GM12878 (cell line): Measurements from ENCODE around the gene FRAS1. TPM values are rescaled to one million over a fixed set of nuclear protein-coding genes. Genes with fewer than 3 reads are reported as not detected.

ENCODE experiments used
- ATAC-seq: fragments of 200-7000 bp; cut with Tn5 transposase; 3 replicates; pipeline ENCODE4 v1.9.1; 2020; ENCODE audit warnings: mild to moderate bottlenecking, moderate library complexity
- BruUV-seq: library from RNA; stranded (reverse); fragments of 400-500 nt; replicated peaks from 2 replicates; lab custom pipeline; 2021; lab: Mats Ljungman, UMichigan
- CTCF ChIA-PET: fragments of 300-600 bp; sonication (Branson Sonifier 250); formaldehyde crosslinking; extraction: SDS; loops from one replicate; lab custom pipeline; 2021; ENCODE audit warnings: inconsistent platforms; lab: Yijun Ruan, JAX
- POLR2A ChIA-PET: fragments of 350-600 bp; formaldehyde crosslinking; extraction: SDS; loops from one replicate; lab custom pipeline; 2021; ENCODE audit warnings: inconsistent platforms; lab: Charles Lee
- RAD21 ChIA-PET: fragments of 300-600 bp; sonication (Branson Sonifier 250); formaldehyde crosslinking; loops from one replicate; lab custom pipeline; 2023; ENCODE audit warnings: antibody characterized with exemption; ENCODE audit not compliant: unreplicated experiment; lab: Charles Lee
- SMC1A ChIA-PET: fragments of 300-600 bp; sonication (Branson Sonifier 250); formaldehyde crosslinking; loops from one replicate; lab custom pipeline; 2023; ENCODE audit not compliant: unreplicated experiment, uncharacterized antibody; lab: Charles Lee
- DNase-seq: peaks from one replicate; pipeline ENCODE4 v3.0.0-alpha.2; 2011; ENCODE audit warnings: low read depth, low spot score
- FAIRE-seq: peaks from 3 replicates; lab custom pipeline; 2011; peaks lifted over from hg19 to GRCh38; lab: Jason Lieb, UNC
- H2AFZ ChIP-seq: 2 replicates; pipeline ENCODE4 v1.6.0; 2011; ENCODE audit warnings: low read depth, low read length, control low read depth; ENCODE audit not compliant: control insufficient read depth
- H3K27ac ChIP-seq: 2 replicates; pipeline ENCODE4 v1.5.1; 2011; ENCODE audit warnings: control low read depth; ENCODE audit not compliant: control insufficient read depth, insufficient read depth
- H3K27me3 ChIP-seq, 2 experiments: replicated peaks in 1 of 2; 2 replicates each; pipeline versions ENCODE4 v1.6.0 to v1.6.1; 2011; ENCODE audit warnings: low read length in 1 of 2; ENCODE audit not compliant: control insufficient read depth in 2 of 2, insufficient read depth in 2 of 2
- H3K36me3 ChIP-seq, 2 experiments: 2 replicates each; pipeline ENCODE4 v1.5.1; 2011; ENCODE audit warnings: low read length in 1 of 2; ENCODE audit not compliant: control insufficient read depth in 2 of 2, insufficient read depth in 2 of 2
- H3K4me1 ChIP-seq: 2 replicates; pipeline ENCODE4 v1.6.1; 2011; ENCODE audit warnings: mild to moderate bottlenecking, low read length, moderate library complexity, mixed read lengths; ENCODE audit not compliant: control insufficient read depth, insufficient read depth
- H3K4me2 ChIP-seq: 2 replicates; pipeline ENCODE4 v1.6.0; 2011; ENCODE audit warnings: control low read depth; ENCODE audit not compliant: control insufficient read depth, insufficient read depth
- H3K4me3 ChIP-seq: fragments of 200-600 bp; sonication (generic); 2 replicates; pipeline ENCODE4 v1.5.1; 2016
- H3K79me2 ChIP-seq: 2 replicates; pipeline ENCODE4 v1.6.0; 2011; ENCODE audit warnings: low read length; ENCODE audit not compliant: control insufficient read depth, insufficient read depth
- H3K9ac ChIP-seq: 2 replicates; pipeline ENCODE4 v1.8.0; 2011; ENCODE audit warnings: low read length, control low read depth, mixed read lengths; ENCODE audit not compliant: control insufficient read depth, insufficient read depth
- H3K9me3 ChIP-seq: replicated peaks from 3 replicates; pipeline ENCODE4 v1.5.1; 2011; ENCODE audit warnings: mild to moderate bottlenecking, low read length; ENCODE audit not compliant: control insufficient read depth, insufficient read depth
- H4K20me1 ChIP-seq: 2 replicates; pipeline ENCODE4 v1.6.0; 2011; ENCODE audit not compliant: control insufficient read depth, insufficient read depth
- ASH2L ChIP-seq: fragments of 300-600, 200-600 bp; sonication (generic); IDR thresholded peaks from 2 replicates; pipeline ENCODE4 v1.6.1; 2017; ENCODE audit warnings: low read depth, mild to moderate bottlenecking, borderline replicate concordance
- EED ChIP-seq: sonication (generic); IDR thresholded peaks from 2 replicates; pipeline ENCODE4 v1.6.1; 2016; ENCODE audit warnings: antibody characterized with exemption, low read depth
- FOXK2 ChIP-seq: fragments of 450-650 bp; IDR thresholded peaks from 2 replicates; pipeline ENCODE4 v1.6.1; 2017; ENCODE audit warnings: mild to moderate bottlenecking, moderate library complexity
- GABPA ChIP-seq: IDR thresholded peaks from 2 replicates; pipeline ENCODE4 v1.6.1; 2014; ENCODE audit warnings: antibody characterized with exemption, low read depth, mild to moderate bottlenecking, inconsistent platforms
- HDAC6 ChIP-seq: fragments of 200-600 bp; sonication (generic); IDR thresholded peaks from one replicate; pipeline ENCODE4 v1.8.0; 2017; ENCODE audit warnings: antibody characterized with exemption; ENCODE audit not compliant: unreplicated experiment
- KDM1A ChIP-seq: fragments of 200-600 bp; sonication (generic); IDR thresholded peaks from 2 replicates; pipeline ENCODE4 v1.6.1; 2016; ENCODE audit warnings: borderline replicate concordance
- LARP7 ChIP-seq: fragments of 450-650 bp; IDR thresholded peaks from 2 replicates; pipeline ENCODE4 v1.6.1; 2017; ENCODE audit warnings: mild to moderate bottlenecking
- MAX ChIP-seq: IDR thresholded peaks from 2 replicates; pipeline ENCODE4 v1.6.1; 2012; ENCODE audit warnings: low read depth, low read length, improper control_type of control experiment
- MXI1 ChIP-seq: fragments of 150-350 bp; IDR thresholded peaks from 2 replicates; pipeline ENCODE4 v1.6.1; 2011; ENCODE audit warnings: low read depth, mild to moderate bottlenecking, inconsistent platforms, low read length, improper control_type of control experiment
- MYC ChIP-seq: IDR thresholded peaks from 2 replicates; pipeline ENCODE4 v1.6.1; 2011; ENCODE audit warnings: mild to moderate bottlenecking, low read length, moderate library complexity, inconsistent platforms; ENCODE audit not compliant: insufficient read depth, insufficient replicate concordance, insufficient read length, severe bottlenecking
- NFYA ChIP-seq: IDR thresholded peaks from 2 replicates; pipeline ENCODE4 v1.6.1; 2011; ENCODE audit warnings: low read depth, mild to moderate bottlenecking, low read length, improper control_type of control experiment, borderline replicate concordance
- NR2C1 ChIP-seq: fragments of 450-650 bp; IDR thresholded peaks from 2 replicates; pipeline ENCODE4 v1.6.1; 2017; ENCODE audit warnings: antibody characterized with exemption, mild to moderate bottlenecking, moderate library complexity
- NR2F1 ChIP-seq: fragments of 450-650 bp; conservative IDR thresholded peaks from 2 replicates; pipeline ENCODE4 v1.6.1; 2017; ENCODE audit warnings: mild to moderate bottlenecking
- PAX5 ChIP-seq: IDR thresholded peaks from 2 replicates; pipeline ENCODE4 v1.6.1; 2011; ENCODE audit warnings: low read depth, low read length, borderline replicate concordance
- SMARCA5 ChIP-seq: fragments of 450-650 bp; IDR thresholded peaks from 2 replicates; pipeline ENCODE4 v1.6.1; 2017; ENCODE audit warnings: mild to moderate bottlenecking
- SP1 ChIP-seq: IDR thresholded peaks from one replicate; pipeline ENCODE4 v1.6.1; 2011; ENCODE audit warnings: low read depth, low read length
- ZBTB11 ChIP-seq: fragments of 450-650 bp; formaldehyde crosslinking; IDR thresholded peaks from 2 replicates; pipeline ENCODE4 v1.5.0; 2022; ENCODE audit warnings: mild to moderate bottlenecking, missing genetic modification characterization
- in situ Hi-C: fragments of 300-500 bp; cut with MboI; formaldehyde crosslinking; loops from 9 replicates; pipeline ENCODE4 v1.14.3; 2018; ENCODE audit warnings: mixed read lengths
- intact Hi-C: fragments of 100-400 bp; cut with micrococcal nuclease; formaldehyde crosslinking; loops from one replicate; pipeline ENCODE4 v1.14.2; 2022; ENCODE audit not compliant: unreplicated experiment
- polyA plus RNA-seq, 11 experiments: library from polyadenylated mRNA; depleted of rRNA in 4 of 11; unstranded in 6 of 11; stranded (reverse) in 5 of 11; fragments of >200 nt; fragmentation: Nextera tagmentation in 4 of 11; fragmentation: Illumina TruSeq in 1 of 11; extraction: Ambion mirVana in 4 of 11; extraction: Trizol in 1 of 11; gene quantifications; 1 replicate in 1 of 11; 2 replicates in 10 of 11; pipeline versions ENCODE4 v1.2.1 to v1.2.3, GENCODE V29; 2011 to 2016; ENCODE audit warnings: inconsistent platforms in 2 of 11, missing spikeins in 2 of 11, low read depth in 1 of 11
- total RNA-seq, 4 experiments: library from RNA; depleted of rRNA in 3 of 4; stranded (reverse); fragments of >200 nt in 3 of 4; fragmentation: Illumina TruSeq in 1 of 4; extraction: Trizol in 1 of 4; gene quantifications; 2 replicates each; pipeline versions ENCODE4 v1.2.1 to v1.2.3, GENCODE V29; 2013 to 2021
- TF ChIP-seq, protein P1 (sequence below): IDR thresholded peaks from 2 replicates; pipeline ENCODE4 v1.6.1; 2012; ENCODE audit warnings: low read depth, low read length, improper control_type of control experiment

The FRAS1 gene
- total and polyA plus RNA-seq, 10 of the 15 experiments (the other 5 are each of a cell fraction or from before 2014, with no cell fraction given): 0.08 to 11.7 (median 0.20) TPM

DNA sequence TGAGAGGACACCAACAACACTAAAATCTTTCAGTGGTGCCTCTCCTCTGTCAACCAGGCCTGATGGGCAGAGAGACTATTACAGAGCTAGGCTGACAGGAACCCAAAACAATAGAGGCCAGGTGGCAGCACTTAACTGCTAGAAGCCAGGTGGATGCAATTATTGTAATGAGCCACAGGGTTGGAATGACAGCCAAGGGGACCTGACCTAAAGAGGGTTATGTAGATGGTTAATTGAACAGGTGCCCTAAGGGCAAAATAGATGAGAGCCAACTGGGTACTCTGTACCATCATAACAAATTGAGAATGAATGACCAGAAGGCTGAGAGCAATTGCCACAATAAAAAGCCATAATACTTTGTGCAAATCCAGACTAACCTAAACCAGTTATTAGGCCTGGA is 24.7 kb upstream of the FRAS1 start:
- Histone ChIP-seq H3K79me2 (no peaks in the 10 kb centered on the region), H3K27me3 (peaks cover 0 to 2% of the 10 kb centered on the region in 2 experiments; a peak in 1 of 4 replicates), H3K9ac (no peak overlapping the region), H3K36me3 (no peaks in the 10 kb centered on the region), H4K20me1 (no peaks in the 10 kb centered on the region), H3K4me1 (no peaks in the 10 kb centered on the region), H3K4me2 (no peak overlapping the region), H2AFZ (no peak overlapping the region), H3K27ac (no peak overlapping the region), H3K4me3 (no peak overlapping the region), H3K9me3 (no peaks in the 10 kb centered on the region)
- FAIRE-seq (no peak), ATAC-seq (no peak), DNase-seq (no peak)
- in situ Hi-C loops: no loop called here
- ChIA-PET SMC1A (interaction anchor here (0.6 kb wide), 1 partner anchor 553 kb away, joined by 3 read pairs; no protein-coding TSS in a partner anchor), RAD21 (no interaction called here), POLR2A (no interaction called here), CTCF (no interaction called here)
- no peak for TF ChIP-seq KDM1A
- no peak for TF ChIP-seq PAX5
- no peak for TF ChIP-seq NFYA
- no peak for TF ChIP-seq NR2C1
- no peak for TF ChIP-seq MYC
- TF ChIP-seq HDAC6: no peak
- no peak for TF ChIP-seq LARP7
- TF ChIP-seq ZBTB11 (CRISPR knock-in tag): no peak
- no peak for TF ChIP-seq MAX
- TF ChIP-seq SMARCA5: no peak
- TF ChIP-seq NR2F1: no peak
- no peak for TF ChIP-seq FOXK2
- TF ChIP-seq SP1: no peak
- TF ChIP-seq, protein P1, sequence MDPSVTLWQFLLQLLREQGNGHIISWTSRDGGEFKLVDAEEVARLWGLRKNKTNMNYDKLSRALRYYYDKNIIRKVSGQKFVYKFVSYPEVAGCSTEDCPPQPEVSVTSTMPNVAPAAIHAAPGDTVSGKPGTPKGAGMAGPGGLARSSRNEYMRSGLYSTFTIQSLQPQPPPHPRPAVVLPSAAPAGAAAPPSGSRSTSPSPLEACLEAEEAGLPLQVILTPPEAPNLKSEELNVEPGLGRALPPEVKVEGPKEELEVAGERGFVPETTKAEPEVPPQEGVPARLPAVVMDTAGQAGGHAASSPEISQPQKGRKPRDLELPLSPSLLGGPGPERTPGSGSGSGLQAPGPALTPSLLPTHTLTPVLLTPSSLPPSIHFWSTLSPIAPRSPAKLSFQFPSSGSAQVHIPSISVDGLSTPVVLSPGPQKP: no peak
- no peak for TF ChIP-seq GABPA
- TF ChIP-seq ASH2L: no peak
- TF ChIP-seq MXI1: no peak
- TF ChIP-seq EED: no peak
- intact Hi-C loops: no loop called here
- no TSS peak for BruUV-seq
